ENCODE data around the gene CAMTA1. TPM values are rescaled to one million over a fixed set of nuclear protein-coding genes. Genes with fewer than 3 reads are reported as not detected.

Gene CAMTA1
- total RNA-seq, 1 experiment from 2014 or later = 69.5 TPM

DNA sequence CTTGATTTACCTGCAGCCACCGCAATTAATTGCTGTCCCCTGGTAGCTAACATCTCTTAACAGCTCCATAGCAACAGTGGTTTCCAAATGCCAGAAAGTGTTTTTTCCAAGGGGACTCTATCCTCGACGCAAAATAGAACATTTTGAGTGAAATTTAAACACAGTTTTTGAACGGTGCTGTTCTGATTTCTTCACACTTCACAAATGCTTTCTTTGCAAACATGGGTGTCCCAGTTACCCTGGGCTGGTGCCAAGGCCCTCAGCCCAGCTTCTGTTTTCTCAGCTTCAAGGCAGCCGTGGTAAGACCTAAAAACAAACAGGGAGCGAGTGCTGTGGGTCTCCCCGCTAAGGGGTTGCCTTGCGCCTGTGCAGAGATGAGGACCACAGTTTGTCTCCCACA lies 838.6 kb downstream of the CAMTA1 start:
- H3K9ac ChIP-seq (ENCODE audit: low read length) = no peak overlapping the region
- no peak for DNase-seq (ENCODE audit: low read depth, low spot score)
- TF ChIP-seq POLR2AphosphoS5 (IDR thresholded peaks at IDR 0.05; ENCODE audit: low read depth, low read length) (no peak), ZFX (IDR thresholded peaks at IDR 0.05) (no peak), SRF (IDR thresholded peaks at IDR 0.05; ENCODE audit: low read depth) (no peak), EZH2phosphoT487 (IDR thresholded peaks at IDR 0.05; ENCODE audit: borderline replicate concordance) (no peak), SP1 (IDR thresholded peaks at IDR 0.05; ENCODE audit: low read depth) (no peak), EGR1 (IDR thresholded peaks at IDR 0.05; ENCODE audit: low read depth) (no peak), ELF1 (IDR thresholded peaks at IDR 0.05; ENCODE audit: borderline replicate concordance, low read depth) (no peak), ZNF274 (IDR thresholded peaks at IDR 0.05; ENCODE audit: low read depth, low read length) (no peak), JUND (IDR thresholded peaks at IDR 0.05) (no peak), POLR2A (IDR thresholded peaks at IDR 0.05; ENCODE audit: borderline replicate concordance, extremely low read depth, insufficient read depth, insufficient read length) (no peak), SIN3A (IDR thresholded peaks at IDR 0.05; ENCODE audit: low read depth) (no peak)
- TF ChIP-seq, protein P1, sequence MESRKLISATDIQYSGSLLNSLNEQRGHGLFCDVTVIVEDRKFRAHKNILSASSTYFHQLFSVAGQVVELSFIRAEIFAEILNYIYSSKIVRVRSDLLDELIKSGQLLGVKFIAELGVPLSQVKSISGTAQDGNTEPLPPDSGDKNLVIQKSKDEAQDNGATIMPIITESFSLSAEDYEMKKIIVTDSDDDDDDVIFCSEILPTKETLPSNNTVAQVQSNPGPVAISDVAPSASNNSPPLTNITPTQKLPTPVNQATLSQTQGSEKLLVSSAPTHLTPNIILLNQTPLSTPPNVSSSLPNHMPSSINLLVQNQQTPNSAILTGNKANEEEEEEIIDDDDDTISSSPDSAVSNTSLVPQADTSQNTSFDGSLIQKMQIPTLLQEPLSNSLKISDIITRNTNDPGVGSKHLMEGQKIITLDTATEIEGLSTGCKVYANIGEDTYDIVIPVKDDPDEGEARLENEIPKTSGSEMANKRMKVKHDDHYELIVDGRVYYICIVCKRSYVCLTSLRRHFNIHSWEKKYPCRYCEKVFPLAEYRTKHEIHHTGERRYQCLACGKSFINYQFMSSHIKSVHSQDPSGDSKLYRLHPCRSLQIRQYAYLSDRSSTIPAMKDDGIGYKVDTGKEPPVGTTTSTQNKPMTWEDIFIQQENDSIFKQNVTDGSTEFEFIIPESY (IDR thresholded peaks at IDR 0.05; ENCODE audit: extremely low read depth, insufficient replicate concordance, low read length) = no peak
- TF ChIP-seq, protein P2, sequence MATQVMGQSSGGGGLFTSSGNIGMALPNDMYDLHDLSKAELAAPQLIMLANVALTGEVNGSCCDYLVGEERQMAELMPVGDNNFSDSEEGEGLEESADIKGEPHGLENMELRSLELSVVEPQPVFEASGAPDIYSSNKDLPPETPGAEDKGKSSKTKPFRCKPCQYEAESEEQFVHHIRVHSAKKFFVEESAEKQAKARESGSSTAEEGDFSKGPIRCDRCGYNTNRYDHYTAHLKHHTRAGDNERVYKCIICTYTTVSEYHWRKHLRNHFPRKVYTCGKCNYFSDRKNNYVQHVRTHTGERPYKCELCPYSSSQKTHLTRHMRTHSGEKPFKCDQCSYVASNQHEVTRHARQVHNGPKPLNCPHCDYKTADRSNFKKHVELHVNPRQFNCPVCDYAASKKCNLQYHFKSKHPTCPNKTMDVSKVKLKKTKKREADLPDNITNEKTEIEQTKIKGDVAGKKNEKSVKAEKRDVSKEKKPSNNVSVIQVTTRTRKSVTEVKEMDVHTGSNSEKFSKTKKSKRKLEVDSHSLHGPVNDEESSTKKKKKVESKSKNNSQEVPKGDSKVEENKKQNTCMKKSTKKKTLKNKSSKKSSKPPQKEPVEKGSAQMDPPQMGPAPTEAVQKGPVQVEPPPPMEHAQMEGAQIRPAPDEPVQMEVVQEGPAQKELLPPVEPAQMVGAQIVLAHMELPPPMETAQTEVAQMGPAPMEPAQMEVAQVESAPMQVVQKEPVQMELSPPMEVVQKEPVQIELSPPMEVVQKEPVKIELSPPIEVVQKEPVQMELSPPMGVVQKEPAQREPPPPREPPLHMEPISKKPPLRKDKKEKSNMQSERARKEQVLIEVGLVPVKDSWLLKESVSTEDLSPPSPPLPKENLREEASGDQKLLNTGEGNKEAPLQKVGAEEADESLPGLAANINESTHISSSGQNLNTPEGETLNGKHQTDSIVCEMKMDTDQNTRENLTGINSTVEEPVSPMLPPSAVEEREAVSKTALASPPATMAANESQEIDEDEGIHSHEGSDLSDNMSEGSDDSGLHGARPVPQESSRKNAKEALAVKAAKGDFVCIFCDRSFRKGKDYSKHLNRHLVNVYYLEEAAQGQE (IDR thresholded peaks at IDR 0.05; ENCODE audit: low read depth) = no peak
- TF ChIP-seq, protein P3, sequence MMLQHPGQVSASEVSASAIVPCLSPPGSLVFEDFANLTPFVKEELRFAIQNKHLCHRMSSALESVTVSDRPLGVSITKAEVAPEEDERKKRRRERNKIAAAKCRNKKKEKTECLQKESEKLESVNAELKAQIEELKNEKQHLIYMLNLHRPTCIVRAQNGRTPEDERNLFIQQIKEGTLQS (IDR thresholded peaks at IDR 0.05) = no peak
- TF ChIP-seq, protein P4, sequence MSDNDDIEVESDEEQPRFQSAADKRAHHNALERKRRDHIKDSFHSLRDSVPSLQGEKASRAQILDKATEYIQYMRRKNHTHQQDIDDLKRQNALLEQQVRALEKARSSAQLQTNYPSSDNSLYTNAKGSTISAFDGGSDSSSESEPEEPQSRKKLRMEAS (IDR thresholded peaks at IDR 0.05) = no peak
- TF ChIP-seq, protein P5, sequence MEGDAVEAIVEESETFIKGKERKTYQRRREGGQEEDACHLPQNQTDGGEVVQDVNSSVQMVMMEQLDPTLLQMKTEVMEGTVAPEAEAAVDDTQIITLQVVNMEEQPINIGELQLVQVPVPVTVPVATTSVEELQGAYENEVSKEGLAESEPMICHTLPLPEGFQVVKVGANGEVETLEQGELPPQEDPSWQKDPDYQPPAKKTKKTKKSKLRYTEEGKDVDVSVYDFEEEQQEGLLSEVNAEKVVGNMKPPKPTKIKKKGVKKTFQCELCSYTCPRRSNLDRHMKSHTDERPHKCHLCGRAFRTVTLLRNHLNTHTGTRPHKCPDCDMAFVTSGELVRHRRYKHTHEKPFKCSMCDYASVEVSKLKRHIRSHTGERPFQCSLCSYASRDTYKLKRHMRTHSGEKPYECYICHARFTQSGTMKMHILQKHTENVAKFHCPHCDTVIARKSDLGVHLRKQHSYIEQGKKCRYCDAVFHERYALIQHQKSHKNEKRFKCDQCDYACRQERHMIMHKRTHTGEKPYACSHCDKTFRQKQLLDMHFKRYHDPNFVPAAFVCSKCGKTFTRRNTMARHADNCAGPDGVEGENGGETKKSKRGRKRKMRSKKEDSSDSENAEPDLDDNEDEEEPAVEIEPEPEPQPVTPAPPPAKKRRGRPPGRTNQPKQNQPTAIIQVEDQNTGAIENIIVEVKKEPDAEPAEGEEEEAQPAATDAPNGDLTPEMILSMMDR (IDR thresholded peaks at IDR 0.05 in 2 of 3, conservative IDR thresholded peaks at IDR 0.05 in 1 of 3; ENCODE audit: borderline replicate concordance in 1 of 3, insufficient read depth in 1 of 3, low read depth in 2 of 3, low read length in 2 of 3) = no peak
- POLR2A ChIA-PET = no interaction called here
- no peak overlapping the region for H3K4me3 ChIP-seq (replicated peaks in 1 of 2; ENCODE audit: low read depth in 1 of 2, low read length in 2 of 2)
- CTCF ChIA-PET = no interaction called here
- intact Hi-C loops (cut with micrococcal nuclease) = no loop called here
- H3K4me2 ChIP-seq (ENCODE audit: low read length) = no peak overlapping the region
- no peaks in the 10 kb centered on the region for H3K79me2 ChIP-seq (ENCODE audit: insufficient read depth, low read length)
- no TSS peak for BruUV-seq (replicated peaks)
- RAD21 ChIA-PET (ENCODE audit: low non-redundant PET in 1 of 2, low total read pairs in 2 of 2, uncharacterized antibody in 2 of 2, unreplicated experiment in 2 of 2) = no interaction called here
- no peaks in the 10 kb centered on the region for H4K20me1 ChIP-seq (ENCODE audit: insufficient read depth)
- no peak overlapping the region for H3K27ac ChIP-seq (ENCODE audit: low read depth, low read length)
- H3K9me2 ChIP-seq (ENCODE audit: insufficient read depth) = no peaks in the 10 kb centered on the region
- no peaks in the 10 kb centered on the region for H3K9me3 ChIP-seq (ENCODE audit: control insufficient read depth in 1 of 2, insufficient read depth in 1 of 2, low read depth in 1 of 2, low read length in 2 of 2)
- no peak for ATAC-seq
- no peaks in the 10 kb centered on the region for H3K36me3 ChIP-seq (ENCODE audit: control insufficient read depth in 1 of 2, insufficient read depth in 2 of 2, low read length in 2 of 2)
- H2AFZ ChIP-seq (ENCODE audit: low read depth, low read length, poor library complexity, severe bottlenecking) = no peak overlapping the region
- no peaks in the 10 kb centered on the region for H3K4me1 ChIP-seq (ENCODE audit: control insufficient read depth in 1 of 2, insufficient read depth in 2 of 2, low read length in 2 of 2)
- H3K27me3 ChIP-seq (ENCODE audit: insufficient read depth, low read length) = peaks cover 90% of the 10 kb centered on the region

All from HCT116 (cell line).